ENCODE measurements around the gene UROC1.

Gene UROC1

GRCh38 chr3:126441256-126441880 lies 76.2 kb downstream of the UROC1 start:
- Mint-ChIP-seq H3K36me3 (ENCODE audit: low read depth) (peaks cover 7% of the 10 kb centered on the region), H3K27ac (no peak overlapping the region)

GRCh38 chr3:126440709-126440995 lies 76.9 kb downstream of the UROC1 start:
- no peak overlapping the region for H3K27ac Mint-ChIP-seq
- no peak overlapping the region for H3K4me3 Mint-ChIP-seq
- no peaks in the 10 kb centered on the region for H3K4me1 Mint-ChIP-seq (ENCODE audit: low read depth)
- no peaks in the 10 kb centered on the region for H3K9me3 Mint-ChIP-seq
- no peaks in the 10 kb centered on the region for H3K27me3 Mint-ChIP-seq (ENCODE audit: low read depth)
- H3K36me3 Mint-ChIP-seq (ENCODE audit: low read depth): peaks cover 7% of the 10 kb centered on the region

More at GRCh38 chr3:126441256-126441880, 76.2 kb downstream of the UROC1 start:
- Mint-ChIP-seq H3K4me1 (ENCODE audit: low read depth) (no peaks in the 10 kb centered on the region), H3K9me3 (no peaks in the 10 kb centered on the region), H3K4me3 (no peak overlapping the region), H3K27me3 (ENCODE audit: low read depth) (no peaks in the 10 kb centered on the region)

GRCh38 chr3:126439968-126440708 lies 77.4 kb downstream of the UROC1 start:
- Mint-ChIP-seq H3K36me3 (ENCODE audit: low read depth) (peaks cover 7% of the 10 kb centered on the region), H3K9me3 (no peaks in the 10 kb centered on the region), H3K4me1 (ENCODE audit: low read depth) (no peaks in the 10 kb centered on the region), H3K27me3 (ENCODE audit: low read depth) (no peaks in the 10 kb centered on the region), H3K27ac (no peak overlapping the region), H3K4me3 (no peak overlapping the region)

GRCh38 chr3:126439346-126439967 lies 78.1 kb downstream of the UROC1 start:
- H3K9me3 Mint-ChIP-seq: no peaks in the 10 kb centered on the region
- no peak overlapping the region for H3K4me3 Mint-ChIP-seq
- no peak overlapping the region for H3K27ac Mint-ChIP-seq
- H3K27me3 Mint-ChIP-seq (ENCODE audit: low read depth): no peaks in the 10 kb centered on the region
- H3K4me1 Mint-ChIP-seq (ENCODE audit: low read depth): no peaks in the 10 kb centered on the region
- H3K36me3 Mint-ChIP-seq (ENCODE audit: low read depth): peaks cover 7% of the 10 kb centered on the region

- H3K4me3 Mint-ChIP-seq: no peak overlapping the region
- H3K27me3 Mint-ChIP-seq (ENCODE audit: low read depth): no peaks in the 10 kb centered on the region
- H3K4me1 Mint-ChIP-seq (ENCODE audit: low read depth): no peaks in the 10 kb centered on the region
- H3K36me3 Mint-ChIP-seq (ENCODE audit: low read depth): peaks cover 7% of the 10 kb centered on the region
- no peak overlapping the region for H3K27ac Mint-ChIP-seq
- no peaks in the 10 kb centered on the region for H3K9me3 Mint-ChIP-seq
Observed at GRCh38 chr3:126438746-126439145, 78.8 kb downstream of the UROC1 start.

- Mint-ChIP-seq H3K4me1 (ENCODE audit: low read depth) (no peaks in the 10 kb centered on the region), H3K4me3 (no peak overlapping the region), H3K9me3 (no peaks in the 10 kb centered on the region), H3K27me3 (ENCODE audit: low read depth) (no peaks in the 10 kb centered on the region), H3K36me3 (ENCODE audit: low read depth) (peaks cover 7% of the 10 kb centered on the region), H3K27ac (no peak overlapping the region)
Observed at GRCh38 chr3:126438186-126438585, 79.4 kb downstream of the UROC1 start.

GRCh38 chr3:126436826-126437717 lies 80.5 kb downstream of the UROC1 start:
- H3K9me3 Mint-ChIP-seq: no peaks in the 10 kb centered on the region
- H3K27ac Mint-ChIP-seq: no peak overlapping the region
- no peak overlapping the region for H3K4me3 Mint-ChIP-seq
- peaks cover 7% of the 10 kb centered on the region for H3K36me3 Mint-ChIP-seq (ENCODE audit: low read depth)
- H3K4me1 Mint-ChIP-seq (ENCODE audit: low read depth): no peaks in the 10 kb centered on the region
- H3K27me3 Mint-ChIP-seq (ENCODE audit: low read depth): no peaks in the 10 kb centered on the region

GRCh38 chr3:126435456-126436315 lies 81.9 kb downstream of the UROC1 start:
- no peak overlapping the region for H3K27ac Mint-ChIP-seq

GRCh38 chr3:126434931-126435411 lies 82.6 kb downstream of the UROC1 start:
- H3K36me3 Mint-ChIP-seq (ENCODE audit: low read depth): peaks cover 7% of the 10 kb centered on the region
- H3K9me3 Mint-ChIP-seq: no peaks in the 10 kb centered on the region
- no peaks in the 10 kb centered on the region for H3K27me3 Mint-ChIP-seq (ENCODE audit: low read depth)
- H3K4me3 Mint-ChIP-seq: no peak overlapping the region
- H3K4me1 Mint-ChIP-seq (ENCODE audit: low read depth): no peaks in the 10 kb centered on the region
- no peak overlapping the region for H3K27ac Mint-ChIP-seq

More at GRCh38 chr3:126435456-126436315, 81.9 kb downstream of the UROC1 start:
- H3K4me1 Mint-ChIP-seq (ENCODE audit: low read depth): no peaks in the 10 kb centered on the region
- no peaks in the 10 kb centered on the region for H3K27me3 Mint-ChIP-seq (ENCODE audit: low read depth)
- H3K4me3 Mint-ChIP-seq: no peak overlapping the region
- no peaks in the 10 kb centered on the region for H3K9me3 Mint-ChIP-seq
- H3K36me3 Mint-ChIP-seq (ENCODE audit: low read depth): peaks cover 7% of the 10 kb centered on the region

- Mint-ChIP-seq H3K36me3 (ENCODE audit: low read depth) (peaks cover 7% of the 10 kb centered on the region), H3K4me1 (ENCODE audit: low read depth) (no peaks in the 10 kb centered on the region), H3K27ac (no peak overlapping the region), H3K4me3 (no peak overlapping the region), H3K27me3 (ENCODE audit: low read depth) (no peaks in the 10 kb centered on the region), H3K9me3 (no peaks in the 10 kb centered on the region)
Observed at GRCh38 chr3:126434264-126434590, 83.3 kb downstream of the UROC1 start.

GRCh38 chr3:126433496-126434263 lies 83.9 kb downstream of the UROC1 start:
- Mint-ChIP-seq H3K27me3 (ENCODE audit: low read depth) (no peaks in the 10 kb centered on the region), H3K36me3 (ENCODE audit: low read depth) (peaks cover 7% of the 10 kb centered on the region), H3K4me3 (no peak overlapping the region), H3K27ac (no peak overlapping the region), H3K4me1 (ENCODE audit: low read depth) (no peaks in the 10 kb centered on the region), H3K9me3 (no peaks in the 10 kb centered on the region)

- Mint-ChIP-seq H3K27me3 (ENCODE audit: low read depth) (no peaks in the 10 kb centered on the region), H3K27ac (no peak overlapping the region), H3K4me1 (ENCODE audit: low read depth) (no peaks in the 10 kb centered on the region), H3K36me3 (ENCODE audit: low read depth) (peaks cover 7% of the 10 kb centered on the region), H3K4me3 (no peak overlapping the region), H3K9me3 (no peaks in the 10 kb centered on the region)
Observed at GRCh38 chr3:126433105-126433430, 84.5 kb downstream of the UROC1 start.

GRCh38 chr3:126432361-126433104 lies 85.0 kb downstream of the UROC1 start:
- Mint-ChIP-seq H3K27ac (no peak overlapping the region), H3K36me3 (ENCODE audit: low read depth) (peaks cover 7% of the 10 kb centered on the region), H3K9me3 (no peaks in the 10 kb centered on the region), H3K4me1 (ENCODE audit: low read depth) (no peaks in the 10 kb centered on the region), H3K27me3 (ENCODE audit: low read depth) (no peaks in the 10 kb centered on the region), H3K4me3 (no peak overlapping the region)

Data from T-helper 1 cell treated with Interleukin-12 subunit alpha and Interleukin-12 subunit beta and Interleukin-4 antibody, amounts not matched to agents 30 μg/mL and 1 μg/mL, for 36 hours (primary cell).